HepG2 (cell line): Measurements from ENCODE around the gene SYT14. TPM values are rescaled to one million over a fixed set of nuclear protein-coding genes. Genes with fewer than 3 reads are reported as not detected.

Experiments used
- JUN ChIP-seq: sonication (generic); formaldehyde crosslinking; IDR thresholded peaks from 2 replicates; pipeline ENCODE4 v1.4.0; 2020; ENCODE audit warnings: mild to moderate bottlenecking, missing genetic modification reagents
- KDM5A ChIP-seq: fragments of 200-600 bp; sonication (generic); IDR thresholded peaks from 2 replicates; pipeline ENCODE4 v1.7.0; 2018; ENCODE audit warnings: antibody characterized with exemption, mild to moderate bottlenecking, low read length, borderline replicate concordance
- MAF1 ChIP-seq: sonication (generic); formaldehyde crosslinking; IDR thresholded peaks from 2 replicates; pipeline ENCODE4 v1.5.0; 2020; ENCODE audit warnings: missing genetic modification reagents, borderline replicate concordance
- SRSF4 ChIP-seq: fragments of 200-400 bp; formaldehyde crosslinking; IDR thresholded peaks from one replicate; pipeline ENCODE4 v1.6.1; 2018; ENCODE audit warnings: mild to moderate bottlenecking, low read depth, low read length, moderate library complexity; ENCODE audit not compliant: poor library complexity, severe bottlenecking
- TMF1 ChIP-seq: sonication (generic); formaldehyde crosslinking; IDR thresholded peaks from 2 replicates; pipeline ENCODE4 v1.8.1; 2022; ENCODE audit warnings: low read depth, missing genetic modification reagents
- ZFP37 ChIP-seq: sonication (generic); formaldehyde crosslinking; IDR thresholded peaks from 2 replicates; pipeline ENCODE4 v1.4.0; 2020; ENCODE audit warnings: missing genetic modification reagents, borderline replicate concordance
- ZNF10 ChIP-seq: sonication (generic); formaldehyde crosslinking; IDR thresholded peaks from 2 replicates; pipeline ENCODE4 v1.4.0; 2020; ENCODE audit warnings: mild to moderate bottlenecking, low read depth, missing genetic modification reagents, borderline replicate concordance
- ZNF318 ChIP-seq: sonication (generic); formaldehyde crosslinking; IDR thresholded peaks from 2 replicates; pipeline ENCODE4 v1.4.0; 2020; ENCODE audit warnings: mild to moderate bottlenecking, missing genetic modification reagents
- polyA plus RNA-seq, 8 experiments: library from polyadenylated mRNA; depleted of rRNA in 3 of 8; stranded (reverse) in 7 of 8; unstranded in 1 of 8; fragments of >200 nt; fragmentation: Illumina TruSeq in 4 of 8; extraction: Trizol in 4 of 8; gene quantifications; 2 replicates each; pipeline versions ENCODE4 v1.2.1 to v1.2.3, GENCODE V29; 2011 to 2016; ENCODE audit warnings: low read depth in 4 of 8, missing spikeins in 1 of 8, mixed read lengths in 1 of 8; ENCODE audit not compliant: insufficient read depth in 1 of 8
- total RNA-seq, 5 experiments: library from RNA; depleted of rRNA; stranded (reverse); fragments of >200 nt; fragmentation: Illumina TruSeq; extraction: Trizol; gene quantifications; 2 replicates each; pipeline ENCODE4 v1.2.3, GENCODE V29; 2016; ENCODE audit warnings: low read depth in 1 of 5

SYT14 gene
- total and polyA plus RNA-seq, 2 of the 13 experiments (the other 11 are each of a cell fraction or from before 2014, with no cell fraction given) = not detected

- no peak for TF ChIP-seq SRSF4
- no peak for TF ChIP-seq TMF1 (CRISPR knock-in tag)
- no peak for TF ChIP-seq ZFP37 (CRISPR knock-in tag)
- no peak for TF ChIP-seq JUN (CRISPR knock-in tag)
- no peak for TF ChIP-seq KDM5A
- no peak for TF ChIP-seq MAF1 (CRISPR knock-in tag)
- no peak for TF ChIP-seq ZNF10 (CRISPR knock-in tag)
- TF ChIP-seq ZNF318 (CRISPR knock-in tag) = no peak
Measured at GRCh38 chr1:210159211-210159610, 221.2 kb downstream of the SYT14 start (continued).
